Liver (tissue), 9 donors: Measurements from ENCODE around the gene PTPN2. TPM values are rescaled to one million over a fixed set of nuclear protein-coding genes. Genes with fewer than 3 reads are reported as not detected.

Source experiments
- DNase-seq: peaks from one replicate; pipeline ENCODE4 v3.0.0-alpha.2; 2017; ENCODE audit warnings: low spot score
- H3K27ac ChIP-seq, 2 donors: one replicate each; pipeline ENCODE4 v1.7.0; 2013; ENCODE audit warnings: inconsistent platforms in 2 of 2, low read length in 2 of 2, control low read depth in 1 of 2, low read depth in 1 of 2, mild to moderate bottlenecking in 1 of 2
- H3K27me3 ChIP-seq, 4 donors: one replicate each; pipeline versions ENCODE4 v1.6.1 to v1.7.0; 2013; ENCODE audit warnings: low read length in 3 of 4, inconsistent platforms in 1 of 4, mild to moderate bottlenecking in 1 of 4, moderate library complexity in 1 of 4; ENCODE audit not compliant: control insufficient read depth in 4 of 4, insufficient read depth in 4 of 4
- H3K36me3 ChIP-seq, 4 donors: one replicate each; pipeline versions ENCODE4 v1.6.1 to v1.7.0; 2013; ENCODE audit warnings: low read length in 3 of 4, mild to moderate bottlenecking in 3 of 4, low read depth in 1 of 4, moderate library complexity in 1 of 4; ENCODE audit not compliant: control insufficient read depth in 4 of 4, insufficient read depth in 3 of 4
- H3K4me1 ChIP-seq, 4 donors: one replicate each; pipeline versions ENCODE4 v1.6.1 to v1.7.0; 2013; ENCODE audit warnings: low read length in 3 of 4, mild to moderate bottlenecking in 3 of 4, moderate library complexity in 1 of 4; ENCODE audit not compliant: control insufficient read depth in 4 of 4, insufficient read depth in 4 of 4
- H3K4me3 ChIP-seq, 3 donors: one replicate each; pipeline versions ENCODE4 v1.6.1 to v1.7.0; 2013; ENCODE audit warnings: low read length in 3 of 3, control low read depth in 1 of 3, low read depth in 1 of 3, mild to moderate bottlenecking in 1 of 3
- H3K9ac ChIP-seq, 2 donors: one replicate each; pipeline ENCODE4 v1.7.0; 2013; ENCODE audit warnings: low read length in 2 of 2, mild to moderate bottlenecking in 2 of 2, moderate library complexity in 2 of 2, control low read depth in 1 of 2, low read depth in 1 of 2
- H3K9me3 ChIP-seq, 4 donors: one replicate each; pipeline versions ENCODE4 v1.6.1 to v1.7.0; 2013; ENCODE audit warnings: low read length in 3 of 4; ENCODE audit not compliant: control insufficient read depth in 4 of 4
- EGR1 ChIP-seq, 2 donors: IDR thresholded peaks; 2 replicates each; pipeline ENCODE4 v1.6.1; 2016 to 2018; ENCODE audit warnings: antibody characterized with exemption in 2 of 2, low read depth in 2 of 2
- FOXA1 ChIP-seq: IDR thresholded peaks from 2 replicates; pipeline ENCODE4 v1.6.1; 2016; ENCODE audit warnings: antibody characterized with exemption
- FOXA2 ChIP-seq: IDR thresholded peaks from 2 replicates; pipeline ENCODE4 v1.6.1; 2016; ENCODE audit warnings: antibody characterized with exemption
- GABPA ChIP-seq, 2 donors: IDR thresholded peaks in 1 of 2; conservative IDR thresholded peaks in 1 of 2; 2 replicates each; pipeline ENCODE4 v1.6.1; 2016; ENCODE audit warnings: antibody characterized with exemption in 2 of 2, mild to moderate bottlenecking in 1 of 2, moderate library complexity in 1 of 2
- JUND ChIP-seq, 2 donors: IDR thresholded peaks; 2 replicates each; pipeline ENCODE4 v1.6.1; 2016; ENCODE audit warnings: antibody characterized with exemption in 2 of 2
- NR2F2 ChIP-seq: IDR thresholded peaks from 2 replicates; pipeline ENCODE4 v1.6.1; 2016; ENCODE audit warnings: antibody characterized with exemption
- RAD21 ChIP-seq, 2 donors: IDR thresholded peaks; 2 replicates each; pipeline ENCODE4 v1.6.1; 2016; ENCODE audit warnings: antibody characterized with exemption in 2 of 2, mild to moderate bottlenecking in 2 of 2
- ZBTB33 ChIP-seq: IDR thresholded peaks from 2 replicates; pipeline ENCODE4 v1.6.1; 2016; ENCODE audit warnings: antibody characterized with exemption
- WGBS: extraction: QIAGEN DNeasy Blood & Tissue Kit; methylation state at CpG from one replicate; pipeline ENCODE4 v1.1.7; 2013; 5-methylcytosine and 5-hydroxymethylcytosine counted together
- polyA plus RNA-seq, 2 donors: library from polyadenylated mRNA; stranded (reverse) in 1 of 2; unstranded in 1 of 2; fragments of 200-250 nt in 1 of 2; fragments of >200 nt in 1 of 2; fragmentation: Nextera tagmentation in 1 of 2; extraction: Ambion mirVana in 1 of 2; gene quantifications; one replicate each; pipeline versions ENCODE4 v1.2.1 to v1.2.3, GENCODE V29; 2013 to 2015
- total RNA-seq, 2 donors: library from RNA; depleted of rRNA; stranded (reverse); fragments of >200 nt; gene quantifications; one replicate each; pipeline ENCODE4 v1.2.3, GENCODE V29; 2014
- TF ChIP-seq, protein P1 (sequence below): IDR thresholded peaks from 2 replicates; pipeline ENCODE4 v1.6.1; 2016; ENCODE audit warnings: antibody characterized with exemption, mild to moderate bottlenecking
- TF ChIP-seq, protein P2 (sequence below): IDR thresholded peaks from 2 replicates; pipeline ENCODE4 v1.6.1; 2016; ENCODE audit warnings: antibody characterized with exemption
- donor health status: healthy.
- donor health status: healthy.
- donor health status: healthy.
- donor health status: healthy.
- donor health status: healthy.

The PTPN2 gene
- total and polyA plus RNA-seq, 4 donors, result 9.2 to 21.2 (median 14.9) TPM

- Histone ChIP-seq H3K36me3 (no peaks in the 10 kb centered on the region), H3K4me1 (peaks cover 2 to 15% (median 6%) of the 10 kb centered on the region in 4 donors)
- DNase-seq, result no peak
Observed at GRCh38 chr18:12842459-12843380, 41.3 kb downstream of the PTPN2 start.

DNA sequence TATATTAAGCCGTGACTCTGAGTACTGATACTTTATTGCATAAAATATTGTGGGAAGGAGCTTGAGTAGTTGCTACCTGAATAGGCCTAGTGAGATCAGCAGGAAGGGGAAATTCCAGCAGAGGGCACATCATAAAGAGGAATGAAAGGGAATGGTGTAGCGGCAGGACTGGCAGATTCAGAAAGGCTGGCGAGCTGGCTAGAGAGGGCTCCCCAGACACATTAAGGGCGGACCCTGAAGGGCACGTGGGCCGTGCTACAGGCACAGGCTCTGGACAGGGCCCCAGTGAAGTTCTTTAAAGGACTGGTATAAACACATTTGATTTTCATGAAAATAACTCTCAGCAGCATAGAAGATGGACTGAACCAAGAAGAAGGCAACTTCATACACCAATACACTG, 43.0 kb downstream of the PTPN2 start:
- TF ChIP-seq, protein P1, sequence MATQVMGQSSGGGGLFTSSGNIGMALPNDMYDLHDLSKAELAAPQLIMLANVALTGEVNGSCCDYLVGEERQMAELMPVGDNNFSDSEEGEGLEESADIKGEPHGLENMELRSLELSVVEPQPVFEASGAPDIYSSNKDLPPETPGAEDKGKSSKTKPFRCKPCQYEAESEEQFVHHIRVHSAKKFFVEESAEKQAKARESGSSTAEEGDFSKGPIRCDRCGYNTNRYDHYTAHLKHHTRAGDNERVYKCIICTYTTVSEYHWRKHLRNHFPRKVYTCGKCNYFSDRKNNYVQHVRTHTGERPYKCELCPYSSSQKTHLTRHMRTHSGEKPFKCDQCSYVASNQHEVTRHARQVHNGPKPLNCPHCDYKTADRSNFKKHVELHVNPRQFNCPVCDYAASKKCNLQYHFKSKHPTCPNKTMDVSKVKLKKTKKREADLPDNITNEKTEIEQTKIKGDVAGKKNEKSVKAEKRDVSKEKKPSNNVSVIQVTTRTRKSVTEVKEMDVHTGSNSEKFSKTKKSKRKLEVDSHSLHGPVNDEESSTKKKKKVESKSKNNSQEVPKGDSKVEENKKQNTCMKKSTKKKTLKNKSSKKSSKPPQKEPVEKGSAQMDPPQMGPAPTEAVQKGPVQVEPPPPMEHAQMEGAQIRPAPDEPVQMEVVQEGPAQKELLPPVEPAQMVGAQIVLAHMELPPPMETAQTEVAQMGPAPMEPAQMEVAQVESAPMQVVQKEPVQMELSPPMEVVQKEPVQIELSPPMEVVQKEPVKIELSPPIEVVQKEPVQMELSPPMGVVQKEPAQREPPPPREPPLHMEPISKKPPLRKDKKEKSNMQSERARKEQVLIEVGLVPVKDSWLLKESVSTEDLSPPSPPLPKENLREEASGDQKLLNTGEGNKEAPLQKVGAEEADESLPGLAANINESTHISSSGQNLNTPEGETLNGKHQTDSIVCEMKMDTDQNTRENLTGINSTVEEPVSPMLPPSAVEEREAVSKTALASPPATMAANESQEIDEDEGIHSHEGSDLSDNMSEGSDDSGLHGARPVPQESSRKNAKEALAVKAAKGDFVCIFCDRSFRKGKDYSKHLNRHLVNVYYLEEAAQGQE, result no peak
- TF ChIP-seq ZBTB33, result no peak
- TF ChIP-seq NR2F2, result no peak
- TF ChIP-seq EGR1 (IDR thresholded peaks at IDR 0.05; ENCODE audit: low read depth in 2 of 2), result no peak
- TF ChIP-seq RAD21 (IDR thresholded peaks at IDR 0.05), result no peak
- TF ChIP-seq FOXA1, result no peak
- TF ChIP-seq JUND (IDR thresholded peaks at IDR 0.05), result no peak
- Histone ChIP-seq H3K4me3 (no peak overlapping the region), H3K36me3 (no peaks in the 10 kb centered on the region), H3K9ac (no peak overlapping the region), H3K4me1 (peaks cover 0 to 18% (median 7%) of the 10 kb centered on the region in 4 donors), H3K9me3 (no peaks in the 10 kb centered on the region), H3K27me3 (no peaks in the 10 kb centered on the region), H3K27ac (peak overlapping the region in 1 of 2 donors; percentile 94)
- no peak for DNase-seq
- over 99% methylated on average over 6 of the region's 6 CpGs for WGBS

More at GRCh38 chr18:12842459-12843380, 41.3 kb downstream of the PTPN2 start:
- Histone ChIP-seq H3K9ac (no peak overlapping the region), H3K27ac (no peak overlapping the region), H3K9me3 (no peaks in the 10 kb centered on the region), H3K4me3 (no peak overlapping the region), H3K27me3 (no peaks in the 10 kb centered on the region)
- no peak for TF ChIP-seq EGR1 (IDR thresholded peaks at IDR 0.05; ENCODE audit: low read depth in 2 of 2)
- TF ChIP-seq, protein P2, sequence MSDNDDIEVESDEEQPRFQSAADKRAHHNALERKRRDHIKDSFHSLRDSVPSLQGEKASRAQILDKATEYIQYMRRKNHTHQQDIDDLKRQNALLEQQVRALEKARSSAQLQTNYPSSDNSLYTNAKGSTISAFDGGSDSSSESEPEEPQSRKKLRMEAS, result no peak
- no peak for TF ChIP-seq RAD21 (IDR thresholded peaks at IDR 0.05)
- TF ChIP-seq FOXA1, result no peak
- no peak for TF ChIP-seq NR2F2
- TF ChIP-seq ZBTB33, result no peak
- TF ChIP-seq FOXA2, result no peak
- no peak for TF ChIP-seq GABPA (IDR thresholded peaks at IDR 0.05 in 1 of 2, conservative IDR thresholded peaks at IDR 0.05 in 1 of 2)
- WGBS, result 94% methylated on average over 17 of the region's 17 CpGs
